ENCODE measurements around the gene GSTM1. TPM values are rescaled to one million over a fixed set of nuclear protein-coding genes. Genes with fewer than 3 reads are reported as not detected.

GSTM1 gene
- total RNA-seq, 1 donor from 2014 or later = 13.8 TPM

DNA sequence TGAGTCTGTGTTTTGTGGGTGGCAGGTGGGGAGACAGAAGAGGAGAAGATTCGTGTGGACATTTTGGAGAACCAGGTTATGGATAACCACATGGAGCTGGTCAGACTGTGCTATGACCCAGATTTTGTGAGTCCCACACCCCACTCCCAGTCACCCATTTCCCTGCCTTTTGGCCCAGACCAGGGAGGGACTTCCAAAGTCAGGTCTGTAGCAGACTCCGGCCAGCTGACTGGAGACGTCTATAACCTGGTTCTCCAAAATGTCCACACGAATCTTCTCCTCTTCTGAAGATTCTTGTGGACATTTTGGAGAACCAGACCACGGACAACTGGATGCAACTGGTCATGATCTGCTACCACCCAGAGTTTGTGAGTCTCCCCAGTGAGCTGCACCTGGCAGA, 26.0 kb downstream of the GSTM1 start:
- Mint-ChIP-seq H3K36me3 (peaks cover 5% of the 10 kb centered on the region), H3K9me3 (peaks cover 7% of the 10 kb centered on the region), H3K27me3 (ENCODE audit: insufficient read depth, low read depth) (peaks cover 14% of the 10 kb centered on the region), H3K4me1 (no peaks in the 10 kb centered on the region), H3K4me3 (no peak overlapping the region), H3K27ac (no peak overlapping the region)
- Histone ChIP-seq H3K27me3 (no peaks in the 10 kb centered on the region), H3K9me3 (ENCODE audit: low read depth) (no peaks in the 10 kb centered on the region), H3K27ac (no peak overlapping the region), H3K4me1 (no peaks in the 10 kb centered on the region), H3K9ac (no peak overlapping the region), H3K4me3 (no peak overlapping the region), H4K20me1 (ENCODE audit: low read depth) (no peaks in the 10 kb centered on the region), H3K4me2 (no peak overlapping the region), H3K79me2 (ENCODE audit: low read depth) (no peaks in the 10 kb centered on the region), H2AFZ (replicated peaks) (no peak overlapping the region), H3F3A (ENCODE audit: low read depth) (no peaks in the 10 kb centered on the region), H3K36me3 (no peaks in the 10 kb centered on the region)
- no peak for TF ChIP-seq EZH2phosphoT487 (IDR thresholded peaks at IDR 0.05)
- TF ChIP-seq EZH2 (IDR thresholded peaks at IDR 0.05) = no peak
- TF ChIP-seq, protein P1, sequence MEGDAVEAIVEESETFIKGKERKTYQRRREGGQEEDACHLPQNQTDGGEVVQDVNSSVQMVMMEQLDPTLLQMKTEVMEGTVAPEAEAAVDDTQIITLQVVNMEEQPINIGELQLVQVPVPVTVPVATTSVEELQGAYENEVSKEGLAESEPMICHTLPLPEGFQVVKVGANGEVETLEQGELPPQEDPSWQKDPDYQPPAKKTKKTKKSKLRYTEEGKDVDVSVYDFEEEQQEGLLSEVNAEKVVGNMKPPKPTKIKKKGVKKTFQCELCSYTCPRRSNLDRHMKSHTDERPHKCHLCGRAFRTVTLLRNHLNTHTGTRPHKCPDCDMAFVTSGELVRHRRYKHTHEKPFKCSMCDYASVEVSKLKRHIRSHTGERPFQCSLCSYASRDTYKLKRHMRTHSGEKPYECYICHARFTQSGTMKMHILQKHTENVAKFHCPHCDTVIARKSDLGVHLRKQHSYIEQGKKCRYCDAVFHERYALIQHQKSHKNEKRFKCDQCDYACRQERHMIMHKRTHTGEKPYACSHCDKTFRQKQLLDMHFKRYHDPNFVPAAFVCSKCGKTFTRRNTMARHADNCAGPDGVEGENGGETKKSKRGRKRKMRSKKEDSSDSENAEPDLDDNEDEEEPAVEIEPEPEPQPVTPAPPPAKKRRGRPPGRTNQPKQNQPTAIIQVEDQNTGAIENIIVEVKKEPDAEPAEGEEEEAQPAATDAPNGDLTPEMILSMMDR (IDR thresholded peaks at IDR 0.05) = no peak
- no peak for DNase-seq (ENCODE audit: low spot score)

DNA sequence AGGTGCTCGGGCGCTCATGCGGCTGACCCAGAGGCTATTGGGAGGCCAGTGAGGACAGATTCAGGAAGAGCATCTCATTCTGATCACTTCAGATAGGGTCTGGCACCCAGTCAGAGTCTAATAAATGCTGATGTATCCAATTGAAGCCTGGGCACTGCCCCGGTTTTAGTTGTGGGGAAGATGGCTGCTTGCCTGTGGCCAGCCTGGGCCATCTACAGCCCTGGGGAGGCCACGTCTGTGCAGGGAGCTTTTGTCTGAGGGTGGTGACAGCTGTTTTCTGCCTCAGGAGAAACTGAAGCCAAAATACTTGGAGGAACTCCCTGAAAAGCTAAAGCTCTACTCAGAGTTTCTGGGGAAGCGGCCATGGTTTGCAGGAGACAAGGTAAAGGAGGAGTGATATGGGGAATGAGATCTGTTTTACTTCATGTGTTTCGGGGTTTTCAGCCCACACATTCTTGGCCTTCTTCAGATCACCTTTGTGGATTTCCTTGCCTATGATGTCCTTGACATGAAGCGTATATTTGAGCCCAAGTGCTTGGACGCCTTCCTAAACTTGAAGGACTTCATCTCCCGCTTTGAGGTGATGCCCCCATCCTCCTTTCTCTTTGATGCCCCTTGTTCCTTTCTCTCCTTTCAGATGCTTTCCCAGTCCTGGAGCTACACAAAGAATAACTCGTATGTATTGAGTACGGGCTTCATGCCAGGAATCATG, 27.2 kb downstream of the GSTM1 start:
- Mint-ChIP-seq H3K9me3 (no peaks in the 10 kb centered on the region), H3K27me3 (ENCODE audit: insufficient read depth, low read depth) (peaks cover 14% of the 10 kb centered on the region), H3K27ac (no peak overlapping the region), H3K4me3 (no peak overlapping the region), H3K4me1 (no peaks in the 10 kb centered on the region), H3K36me3 (no peaks in the 10 kb centered on the region)
- H2AFZ ChIP-seq (replicated peaks) = no peak overlapping the region
- no peaks in the 10 kb centered on the region for H3K79me2 ChIP-seq (ENCODE audit: low read depth)
- no peaks in the 10 kb centered on the region for H3K9me3 ChIP-seq (ENCODE audit: low read depth)
- no peak overlapping the region for H3K27ac ChIP-seq
- no peaks in the 10 kb centered on the region for H3K27me3 ChIP-seq
- no peaks in the 10 kb centered on the region for H3K36me3 ChIP-seq
- no peak overlapping the region for H3K4me2 ChIP-seq
- TF ChIP-seq, protein P1 (IDR thresholded peaks at IDR 0.05) = no peak
- TF ChIP-seq EZH2 (IDR thresholded peaks at IDR 0.05) (no peak), EZH2phosphoT487 (IDR thresholded peaks at IDR 0.05) (no peak)
- no peak overlapping the region for H3K4me3 ChIP-seq
- no peaks in the 10 kb centered on the region for H4K20me1 ChIP-seq (ENCODE audit: low read depth)
- no peak overlapping the region for H3K9ac ChIP-seq
- no peak for DNase-seq (ENCODE audit: low spot score)
- no peaks in the 10 kb centered on the region for H3K4me1 ChIP-seq
- H3F3A ChIP-seq (ENCODE audit: low read depth) = no peaks in the 10 kb centered on the region

DNA sequence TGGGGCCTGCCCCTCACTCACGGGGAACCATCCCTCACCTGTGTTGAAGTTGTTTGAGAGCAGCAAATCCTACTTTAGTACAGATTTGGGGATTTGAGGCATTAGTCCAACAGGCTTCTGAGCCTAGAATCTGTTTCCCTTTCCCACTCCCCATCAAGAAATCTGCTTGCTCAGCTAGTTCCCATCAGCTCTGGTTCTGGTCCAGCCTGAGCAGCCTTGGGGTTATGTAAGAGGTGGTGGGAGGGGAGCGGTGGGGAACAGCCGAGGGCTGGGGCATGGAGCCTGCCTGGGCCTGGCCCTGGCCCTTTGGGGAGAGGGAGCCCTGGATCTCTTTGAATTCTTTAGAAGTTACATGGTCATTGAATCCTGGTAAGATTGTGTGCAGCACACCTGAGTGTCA, 28.5 kb downstream of the GSTM1 start:
- H3K36me3 Mint-ChIP-seq = no peaks in the 10 kb centered on the region
- no peaks in the 10 kb centered on the region for H3K9me3 Mint-ChIP-seq

More for the DNA sequence above, 28.5 kb downstream of the GSTM1 start:
- Histone ChIP-seq H4K20me1 (ENCODE audit: low read depth) (no peaks in the 10 kb centered on the region), H3K4me1 (no peaks in the 10 kb centered on the region), H3K36me3 (no peaks in the 10 kb centered on the region), H3K79me2 (ENCODE audit: low read depth) (no peaks in the 10 kb centered on the region), H3K9ac (no peak overlapping the region), H3K27ac (no peak overlapping the region), H2AFZ (replicated peaks) (no peak overlapping the region), H3K27me3 (no peaks in the 10 kb centered on the region), H3F3A (ENCODE audit: low read depth) (no peaks in the 10 kb centered on the region), H3K4me3 (no peak overlapping the region), H3K4me2 (no peak overlapping the region), H3K9me3 (ENCODE audit: low read depth) (no peaks in the 10 kb centered on the region)
- TF ChIP-seq EZH2phosphoT487 (IDR thresholded peaks at IDR 0.05) = no peak
- TF ChIP-seq EZH2 (IDR thresholded peaks at IDR 0.05) = no peak
- TF ChIP-seq, protein P1 (IDR thresholded peaks at IDR 0.05) = no peak
- Mint-ChIP-seq H3K4me3 (no peak overlapping the region), H3K27me3 (ENCODE audit: insufficient read depth, low read depth) (peaks cover 14% of the 10 kb centered on the region), H3K27ac (no peak overlapping the region), H3K4me1 (no peaks in the 10 kb centered on the region)
- no peak for DNase-seq (ENCODE audit: low spot score)

Measured in neural progenitor cell (in vitro differentiated cells).